Measurements from ENCODE around the gene GNGT2.

DNA sequence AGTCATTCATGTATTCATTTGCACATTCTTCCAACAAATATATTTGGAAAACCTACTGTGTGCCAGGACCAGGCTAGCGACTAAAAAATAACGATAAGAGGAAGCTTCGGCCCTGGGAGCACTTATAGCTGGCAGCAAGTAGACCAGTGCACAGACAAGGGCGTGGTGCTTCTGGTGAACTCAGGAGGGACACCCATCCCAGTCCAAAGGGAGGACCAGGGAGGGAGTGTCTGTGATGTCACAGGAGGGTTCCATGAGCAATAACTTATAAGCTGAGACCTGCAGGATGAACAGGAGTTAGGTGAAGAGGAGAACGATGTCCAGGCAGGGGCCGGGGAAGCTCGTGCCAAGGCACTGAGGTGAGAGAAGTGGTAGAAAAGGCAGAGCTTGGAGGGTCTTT lies 37.6 kb upstream of the GNGT2 start:
- TF ChIP-seq POLR2A (IDR thresholded peaks at IDR 0.05): no peak
- TF ChIP-seq, protein P1, sequence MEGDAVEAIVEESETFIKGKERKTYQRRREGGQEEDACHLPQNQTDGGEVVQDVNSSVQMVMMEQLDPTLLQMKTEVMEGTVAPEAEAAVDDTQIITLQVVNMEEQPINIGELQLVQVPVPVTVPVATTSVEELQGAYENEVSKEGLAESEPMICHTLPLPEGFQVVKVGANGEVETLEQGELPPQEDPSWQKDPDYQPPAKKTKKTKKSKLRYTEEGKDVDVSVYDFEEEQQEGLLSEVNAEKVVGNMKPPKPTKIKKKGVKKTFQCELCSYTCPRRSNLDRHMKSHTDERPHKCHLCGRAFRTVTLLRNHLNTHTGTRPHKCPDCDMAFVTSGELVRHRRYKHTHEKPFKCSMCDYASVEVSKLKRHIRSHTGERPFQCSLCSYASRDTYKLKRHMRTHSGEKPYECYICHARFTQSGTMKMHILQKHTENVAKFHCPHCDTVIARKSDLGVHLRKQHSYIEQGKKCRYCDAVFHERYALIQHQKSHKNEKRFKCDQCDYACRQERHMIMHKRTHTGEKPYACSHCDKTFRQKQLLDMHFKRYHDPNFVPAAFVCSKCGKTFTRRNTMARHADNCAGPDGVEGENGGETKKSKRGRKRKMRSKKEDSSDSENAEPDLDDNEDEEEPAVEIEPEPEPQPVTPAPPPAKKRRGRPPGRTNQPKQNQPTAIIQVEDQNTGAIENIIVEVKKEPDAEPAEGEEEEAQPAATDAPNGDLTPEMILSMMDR (IDR thresholded peaks at IDR 0.05): no peak
